Sigmoid colon (tissue), 4 donors: ENCODE measurements around the gene MYH9.

Experiments used
- CTCF ChIP-seq, 4 experiments: fragments of 450-650 bp in 3 of 4; fragments of 200-600 bp in 1 of 4; IDR thresholded peaks; one replicate each; pipeline ENCODE4 v1.5.1; 2016 to 2019; ENCODE audit warnings: antibody characterized with exemption in 4 of 4, mild to moderate bottlenecking in 3 of 4, moderate library complexity in 2 of 4
- POLR2A ChIP-seq, 2 donors: fragments of 450-650 bp; IDR thresholded peaks; one replicate each; pipeline ENCODE4 v1.6.1; 2016; ENCODE audit warnings: antibody characterized with exemption in 2 of 2, mild to moderate bottlenecking in 2 of 2, moderate library complexity in 2 of 2
- POLR2AphosphoS5 ChIP-seq, 4 donors: sonication (generic); formaldehyde crosslinking; IDR thresholded peaks; one replicate each; pipeline ENCODE4 v1.6.1; 2017; ENCODE audit warnings: antibody characterized with exemption in 4 of 4

- TF ChIP-seq CTCF (IDR thresholded peaks at IDR 0.05): no peak
- TF ChIP-seq POLR2A (IDR thresholded peaks at IDR 0.05): no peak
- no peak for TF ChIP-seq POLR2AphosphoS5 (IDR thresholded peaks at IDR 0.05)
These were observed 67.2 kb downstream of the MYH9 start for GRCh38 chr22:36320553-36320952.
